ENCODE measurements around the gene PTPRE.

PTPRE gene

GRCh38 chr10:128014236-128014635 lies 107.3 kb downstream of the PTPRE start:
- FAIRE-seq: no peak
- no peak for TF ChIP-seq CTCF (IDR thresholded peaks at IDR 0.05; ENCODE audit: insufficient read depth, missing control alignments)
- no peak for DNase-seq (ENCODE audit: insufficient read length, low spot score)

GRCh38 chr10:128016423-128017060 lies 109.6 kb downstream of the PTPRE start:
- DNase-seq (ENCODE audit: insufficient read length, low spot score): no peak
- no peak for TF ChIP-seq CTCF (IDR thresholded peaks at IDR 0.05; ENCODE audit: insufficient read depth, missing control alignments)
- FAIRE-seq: no peak

GRCh38 chr10:128017822-128018221 lies 110.9 kb downstream of the PTPRE start:
- FAIRE-seq (no peak), DNase-seq (ENCODE audit: insufficient read length, low spot score) (no peak)
- no peak for TF ChIP-seq CTCF (IDR thresholded peaks at IDR 0.05; ENCODE audit: insufficient read depth, missing control alignments)

GRCh38 chr10:128018236-128018635 lies 111.3 kb downstream of the PTPRE start:
- DNase-seq (ENCODE audit: insufficient read length, low spot score): no peak
- no peak for FAIRE-seq
- no peak for TF ChIP-seq CTCF (IDR thresholded peaks at IDR 0.05; ENCODE audit: insufficient read depth, missing control alignments)

- no peak for TF ChIP-seq CTCF (IDR thresholded peaks at IDR 0.05; ENCODE audit: insufficient read depth, missing control alignments)
- DNase-seq (ENCODE audit: insufficient read length, low spot score) (no peak), FAIRE-seq (no peak)
Measured at GRCh38 chr10:128018691-128019090, 111.8 kb downstream of the PTPRE start.

- TF ChIP-seq CTCF (IDR thresholded peaks at IDR 0.05; ENCODE audit: insufficient read depth, missing control alignments): no peak
- no peak for FAIRE-seq
Measured at GRCh38 chr10:128022261-128023196, 115.6 kb downstream of the PTPRE start.

GRCh38 chr10:128024426-128024825 lies 117.5 kb downstream of the PTPRE start:
- DNase-seq (ENCODE audit: insufficient read length, low spot score) (peak; percentile 42), FAIRE-seq (no peak)
- TF ChIP-seq CTCF (IDR thresholded peaks at IDR 0.05; ENCODE audit: insufficient read depth, missing control alignments): no peak

More at GRCh38 chr10:128022261-128023196, 115.6 kb downstream of the PTPRE start:
- no peak for DNase-seq (ENCODE audit: insufficient read length, low spot score)
